Measurements from ENCODE around the gene AIG1.
"Not testable (repeated sequence)": the region's sequence is repeated elsewhere in the genome, so short reads cannot be mapped to it uniquely, and the experiment has no call there.

Gene AIG1

DNA sequence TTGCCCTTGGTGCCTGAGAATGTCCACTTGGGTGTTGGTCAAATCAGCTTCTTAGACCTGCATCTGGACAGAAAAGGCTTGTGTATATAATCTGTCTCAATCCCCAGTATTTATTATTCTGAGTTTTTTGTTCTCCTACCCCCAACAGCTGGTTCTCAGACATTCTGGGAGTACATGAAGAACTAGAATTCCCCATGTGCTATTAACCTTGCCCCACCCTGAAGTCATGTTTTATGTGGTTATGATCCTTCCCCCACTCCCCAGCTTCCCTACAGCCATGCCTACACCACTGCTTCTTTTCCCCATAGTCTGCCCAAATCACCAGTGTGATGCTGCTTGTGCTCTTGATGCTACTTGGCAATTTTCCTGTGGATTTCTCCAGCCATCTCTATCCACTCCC is 232.8 kb downstream of the AIG1 start:
- no peak for DNase-seq

DNA sequence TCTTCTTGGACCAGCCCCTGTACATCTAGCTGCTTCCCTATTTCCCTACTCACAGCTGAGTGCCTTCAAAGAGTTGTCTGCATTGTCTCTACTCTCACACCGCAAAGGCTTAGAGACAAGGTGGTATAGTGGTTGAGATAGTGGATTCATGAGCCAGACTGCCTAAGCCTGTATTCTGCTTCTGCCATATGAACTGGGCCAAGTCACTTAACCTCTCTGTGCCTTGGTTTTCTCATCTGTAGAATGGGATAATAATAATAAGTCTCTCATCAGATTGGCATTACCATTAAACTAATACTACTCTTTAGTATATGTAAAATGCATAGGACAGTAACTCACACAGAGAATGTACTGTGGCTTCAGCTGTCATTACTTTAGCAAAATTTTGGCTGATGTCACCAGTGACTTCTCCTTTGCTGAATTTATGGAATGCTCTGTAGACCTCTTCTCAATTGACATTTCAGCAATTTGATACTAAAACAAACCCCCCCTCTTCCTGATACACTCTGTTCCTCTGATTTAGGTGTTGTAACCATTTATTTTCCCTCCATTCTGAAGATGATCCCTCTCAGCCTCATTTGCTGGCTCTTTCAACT is 233.7 kb downstream of the AIG1 start:
- no peak for DNase-seq

DNA sequence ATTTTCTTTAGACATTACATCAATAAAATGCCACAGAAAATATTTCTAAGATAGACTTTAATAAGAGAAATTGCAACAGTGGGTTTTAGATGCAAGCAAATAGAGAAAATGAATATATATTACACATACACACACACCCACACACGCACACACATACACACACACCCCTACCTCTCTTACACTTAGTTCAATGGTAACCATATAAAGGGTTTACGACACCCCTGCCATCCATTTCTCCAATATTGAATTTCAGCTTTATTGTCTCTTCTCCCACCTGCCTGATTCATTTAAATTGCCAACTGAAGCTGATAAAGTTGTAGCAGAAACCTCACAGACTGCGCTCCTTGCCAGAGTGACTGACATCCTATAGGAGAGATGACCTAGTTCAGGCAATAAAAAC is 235.2 kb downstream of the AIG1 start:
- no peak for DNase-seq

DNA sequence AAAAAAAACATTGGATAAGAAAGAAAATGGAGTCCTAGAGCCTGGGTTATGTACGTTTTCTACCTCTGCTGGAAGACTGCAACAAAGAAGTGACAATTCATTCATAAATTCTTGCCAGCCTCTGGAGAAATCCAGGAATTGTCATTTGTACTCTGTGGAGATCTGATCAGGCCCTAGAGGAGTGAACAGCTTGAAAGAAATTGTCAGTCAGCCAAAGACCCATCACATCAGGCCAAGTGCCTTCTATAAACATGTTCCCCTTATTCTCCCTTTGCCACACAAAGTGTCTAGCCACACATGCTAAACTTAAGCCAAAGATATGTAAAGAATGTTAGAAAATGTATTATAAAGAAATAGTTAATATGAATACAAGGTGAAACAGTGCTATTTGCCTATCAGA is 237.4 kb downstream of the AIG1 start:
- DNase-seq: no peak

DNA sequence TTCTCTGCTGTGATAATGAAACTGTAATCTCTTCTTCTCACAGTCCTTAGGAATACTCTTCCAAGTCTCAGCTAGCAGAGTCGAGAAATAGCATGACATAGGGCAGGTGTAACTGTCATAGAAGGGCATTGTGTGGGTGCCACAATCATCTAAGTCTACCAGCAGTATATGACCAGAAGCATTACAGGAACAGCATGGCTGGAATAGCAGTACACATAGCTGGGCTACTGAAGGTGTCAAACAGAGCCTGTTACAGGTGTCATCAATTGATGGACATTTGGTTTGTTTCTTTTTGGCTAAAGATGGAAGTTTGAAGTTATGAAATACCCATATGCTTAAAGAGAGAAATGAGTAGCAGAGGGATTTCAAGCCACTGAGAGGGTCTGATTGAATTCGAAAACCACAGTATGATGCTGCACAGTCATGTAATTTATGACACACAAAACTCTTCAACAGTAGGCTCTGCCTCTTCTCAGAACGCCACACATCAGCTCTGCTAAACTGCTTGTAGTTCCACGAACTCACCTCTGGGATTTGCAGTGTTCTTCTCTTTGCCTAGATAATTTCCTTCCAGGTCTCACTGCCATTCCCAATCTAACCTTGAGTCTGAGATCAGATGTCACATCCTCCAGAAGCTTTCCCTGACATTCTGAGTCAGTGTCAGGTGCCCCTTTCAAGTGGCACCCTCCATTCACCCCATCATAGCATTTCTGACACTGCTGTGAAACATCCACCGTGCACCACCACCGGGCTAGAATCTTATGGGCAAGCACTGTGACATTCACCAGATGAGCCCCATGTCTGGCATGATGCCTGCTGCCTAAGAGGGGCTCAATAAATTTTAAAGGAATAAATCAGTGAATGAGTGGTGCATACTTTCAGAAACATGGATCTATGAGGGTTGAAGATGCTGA is 238.8 kb downstream of the AIG1 start:
- DNase-seq: no peak

DNA sequence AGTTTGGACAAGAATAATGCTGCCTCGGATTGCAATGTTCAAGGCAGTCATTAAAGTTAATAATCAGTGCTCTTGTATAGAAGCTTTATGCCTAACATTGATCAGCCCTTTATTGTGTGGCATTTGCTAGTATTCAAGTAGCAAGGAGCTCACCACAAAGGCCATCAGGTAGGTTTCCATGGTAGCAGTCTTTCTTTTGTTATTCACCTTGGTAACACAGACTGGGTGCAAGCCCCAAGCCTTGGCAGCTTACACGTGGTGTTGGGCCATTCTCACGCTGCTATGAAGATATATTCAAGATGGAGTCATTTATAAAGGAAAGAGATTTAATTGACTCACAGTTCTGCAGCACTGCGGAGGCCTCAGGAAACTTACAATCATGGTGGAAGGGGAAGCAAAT is 240.5 kb downstream of the AIG1 start:
- DNase-seq: no peak

DNA sequence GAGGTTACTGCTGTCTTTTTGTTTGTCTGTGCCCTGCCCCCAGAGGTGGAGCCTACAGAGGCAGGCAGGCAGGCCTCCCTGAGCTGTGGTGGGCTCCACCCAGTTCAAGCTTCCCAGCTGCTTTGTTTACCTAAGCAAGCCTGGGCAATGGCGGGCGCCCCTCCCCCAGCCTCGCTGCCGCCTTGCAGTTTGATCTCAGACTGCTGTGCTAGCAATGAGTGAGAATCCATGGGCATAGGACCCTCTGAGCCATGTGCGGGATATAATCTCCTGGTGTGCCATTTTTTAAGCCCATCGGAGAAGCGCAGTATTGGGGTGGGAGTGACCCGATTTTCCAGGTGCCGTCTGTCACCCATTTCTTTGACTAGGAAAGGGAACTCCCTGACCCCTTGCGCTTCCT is 247.1 kb downstream of the AIG1 start:
- DNase-seq: not testable (repeated sequence)

DNA sequence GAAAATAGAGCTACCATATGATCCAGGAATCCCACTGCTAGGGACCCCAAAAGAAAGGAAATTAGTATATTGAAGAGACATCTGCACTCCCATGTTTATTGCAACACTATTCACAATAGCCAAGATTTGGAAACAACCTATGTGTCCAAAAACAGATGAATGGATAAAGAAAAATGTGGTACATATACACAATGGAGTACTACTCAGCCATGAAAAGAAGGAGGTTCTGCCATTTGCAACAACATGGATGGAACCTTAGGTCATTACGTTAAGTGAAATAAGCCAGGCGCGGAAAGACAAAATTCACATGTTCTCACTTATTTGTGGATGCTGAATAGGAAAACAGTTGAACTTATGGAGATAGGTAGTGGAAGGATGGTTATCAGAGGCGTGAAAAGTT is 252.5 kb downstream of the AIG1 start:
- DNase-seq: no peak

DNA sequence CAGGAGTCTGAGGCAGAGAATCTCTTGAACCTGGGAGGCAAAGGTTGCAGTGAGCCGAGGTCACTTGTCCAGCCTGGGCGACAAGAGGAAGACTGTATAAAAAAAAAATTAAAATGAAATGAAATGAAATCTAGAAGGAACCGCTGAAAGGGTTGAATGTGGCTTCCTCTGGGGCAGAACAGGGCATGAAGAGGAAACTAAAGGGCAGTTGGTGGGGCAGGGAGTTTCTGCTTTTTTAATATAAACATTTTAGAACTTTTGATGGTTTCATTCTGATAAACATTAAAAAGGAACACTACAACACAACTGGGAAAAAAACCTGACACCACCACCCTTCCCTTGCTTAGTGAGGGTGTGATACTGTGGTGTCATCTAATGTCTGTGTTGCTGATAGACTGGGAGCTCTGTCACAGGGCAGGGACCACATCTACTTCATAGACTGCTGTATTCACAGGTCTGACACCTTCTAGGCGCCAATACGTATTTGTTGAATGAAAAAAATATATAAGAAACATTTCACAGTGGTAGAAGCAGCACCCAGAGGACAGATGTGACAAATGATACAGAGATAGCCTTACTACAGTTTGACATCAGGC is 260.9 kb downstream of the AIG1 start:
- no peak for DNase-seq

DNA sequence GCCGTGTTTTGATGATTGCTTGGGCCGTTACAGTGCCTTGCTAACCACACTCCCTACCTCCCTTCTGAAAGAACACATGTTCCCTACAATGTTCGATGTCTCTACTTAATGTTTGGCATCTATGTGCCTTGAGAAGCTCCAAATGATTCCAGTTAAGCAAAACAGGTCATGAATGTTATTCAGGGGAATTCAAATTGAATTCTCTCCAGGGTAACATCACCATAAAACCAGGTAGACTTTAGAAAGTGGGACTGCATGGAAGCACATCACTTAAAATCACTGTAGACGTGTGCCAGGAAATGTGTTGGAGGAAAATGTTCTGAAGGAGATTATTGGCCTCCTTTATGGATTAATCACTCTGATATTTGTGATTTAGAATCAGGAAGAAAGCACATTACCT is 261.7 kb downstream of the AIG1 start:
- no peak for DNase-seq

DNA sequence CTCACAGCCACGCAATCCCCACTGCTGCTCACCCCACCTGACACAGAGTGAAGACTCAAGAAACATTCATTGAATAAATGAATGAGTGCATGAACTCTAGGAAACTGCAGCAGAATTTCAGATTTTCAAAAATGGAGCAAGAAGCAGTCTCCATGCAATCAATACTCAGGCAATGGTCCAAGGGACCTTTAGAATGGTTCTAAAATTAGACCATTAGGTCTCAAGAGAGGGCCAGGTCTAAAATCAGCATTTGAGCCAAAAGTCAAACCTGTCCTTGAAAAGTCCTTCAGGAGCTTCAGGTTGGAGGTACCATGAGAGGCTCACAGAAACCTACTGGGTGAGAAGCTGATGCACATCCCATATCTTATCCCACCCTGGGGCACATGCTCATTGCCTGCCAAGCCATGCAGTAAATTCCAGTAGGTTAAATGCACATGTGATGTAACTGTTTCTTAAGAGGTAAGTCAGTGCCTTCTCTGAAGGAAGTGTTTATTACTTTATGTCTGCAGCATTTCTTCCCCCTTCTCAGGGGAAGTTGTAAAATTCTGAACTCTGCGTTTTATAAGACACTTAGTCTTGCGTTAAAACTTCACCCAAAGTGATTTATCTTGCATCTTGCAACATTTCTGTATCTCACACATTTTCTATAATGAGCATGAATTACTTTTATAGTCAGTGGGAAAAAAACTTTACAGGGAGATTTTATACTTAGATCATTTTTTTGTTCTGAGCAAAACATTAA is 263.2 kb downstream of the AIG1 start:
- DNase-seq: no peak

DNA sequence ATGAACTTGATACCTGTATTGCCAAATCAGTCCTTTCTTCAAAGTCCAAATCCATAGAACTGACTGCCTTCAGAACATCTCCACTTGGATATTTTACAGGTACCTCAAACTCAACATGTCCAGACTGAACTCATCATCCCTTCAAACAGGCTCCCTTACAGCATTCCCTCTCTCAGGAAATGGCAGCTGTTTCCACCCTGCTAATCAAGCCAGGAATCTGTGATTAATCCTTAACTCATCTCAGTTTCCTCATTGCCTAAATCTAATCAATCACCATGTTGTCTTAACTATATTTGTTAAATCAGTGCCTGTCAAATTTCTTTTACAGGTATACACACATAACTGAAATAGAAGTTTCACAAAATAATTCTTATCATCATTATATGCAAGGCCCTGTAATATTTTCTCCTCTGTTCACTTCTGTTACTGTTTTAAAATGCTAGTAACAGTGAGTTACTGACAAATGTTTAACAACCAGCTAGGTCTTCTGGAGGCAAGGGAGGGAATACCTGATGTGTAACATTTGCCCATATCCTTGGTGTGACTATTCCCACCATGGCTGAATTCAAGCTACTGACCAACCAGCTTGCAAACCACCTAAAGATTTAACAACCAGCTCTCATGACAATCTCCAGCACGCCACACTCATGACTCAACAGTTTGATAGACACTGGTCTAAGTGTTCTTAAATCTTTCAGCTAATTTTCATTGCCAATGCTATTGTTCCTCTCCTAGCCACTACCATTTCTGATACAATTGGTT is 264.9 kb downstream of the AIG1 start:
- DNase-seq: no peak

DNA sequence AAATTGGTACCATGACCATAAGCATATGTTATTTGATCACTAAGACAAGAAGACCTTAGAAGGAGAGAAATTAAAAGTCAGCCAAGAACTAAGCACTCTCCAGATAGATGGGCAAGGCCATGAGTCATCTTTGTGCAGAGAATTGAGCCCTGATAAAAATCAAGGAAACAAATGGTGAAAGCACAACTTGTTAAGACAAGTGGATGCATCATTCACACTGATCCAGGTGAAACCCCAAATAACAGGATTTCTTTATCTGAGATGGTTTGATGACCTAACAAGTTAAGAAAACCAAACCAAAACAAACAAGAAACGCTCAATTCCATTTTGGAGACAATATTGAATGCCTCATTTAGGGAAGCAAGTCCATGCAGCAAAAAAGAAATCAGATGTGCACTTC is 268.2 kb downstream of the AIG1 start:
- no peak for DNase-seq

DNA sequence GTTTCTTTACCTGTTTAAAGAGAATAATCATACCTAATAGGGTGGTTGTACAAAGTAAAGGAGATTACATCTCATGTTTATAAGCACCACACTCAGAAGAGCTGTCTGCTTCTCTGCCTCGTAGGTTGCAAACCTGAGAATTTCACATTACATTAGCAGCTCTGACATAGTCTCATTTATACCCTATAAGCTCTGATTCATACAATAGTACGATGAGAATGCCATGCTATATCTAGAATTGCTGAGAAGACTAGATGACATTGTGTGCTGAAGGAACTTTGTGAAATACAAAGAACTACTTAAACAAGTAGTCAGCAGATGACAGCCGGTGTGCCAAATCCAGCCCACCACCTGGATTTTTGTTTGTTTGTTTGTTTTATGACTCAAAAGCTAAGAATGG is 268.6 kb downstream of the AIG1 start:
- DNase-seq: no peak

DNA sequence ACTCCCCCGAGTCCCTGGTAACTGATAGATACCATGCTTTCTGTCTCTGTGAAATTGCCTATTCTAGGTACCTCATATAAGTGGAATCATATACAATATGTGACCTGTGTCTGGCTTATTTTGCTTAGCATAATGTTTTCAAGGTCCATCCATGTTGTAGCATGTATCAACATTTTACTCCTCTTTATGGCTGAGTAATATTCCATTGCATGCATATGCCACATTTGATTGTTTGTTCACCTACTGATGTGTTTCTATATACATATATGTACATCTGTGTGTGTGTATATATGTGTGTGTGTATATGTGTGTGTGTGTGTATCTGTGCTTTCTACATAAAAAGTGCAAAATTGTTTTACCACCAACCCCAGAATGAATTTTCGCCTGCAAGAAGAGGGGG is 270.7 kb downstream of the AIG1 start:
- DNase-seq: no peak

DNA sequence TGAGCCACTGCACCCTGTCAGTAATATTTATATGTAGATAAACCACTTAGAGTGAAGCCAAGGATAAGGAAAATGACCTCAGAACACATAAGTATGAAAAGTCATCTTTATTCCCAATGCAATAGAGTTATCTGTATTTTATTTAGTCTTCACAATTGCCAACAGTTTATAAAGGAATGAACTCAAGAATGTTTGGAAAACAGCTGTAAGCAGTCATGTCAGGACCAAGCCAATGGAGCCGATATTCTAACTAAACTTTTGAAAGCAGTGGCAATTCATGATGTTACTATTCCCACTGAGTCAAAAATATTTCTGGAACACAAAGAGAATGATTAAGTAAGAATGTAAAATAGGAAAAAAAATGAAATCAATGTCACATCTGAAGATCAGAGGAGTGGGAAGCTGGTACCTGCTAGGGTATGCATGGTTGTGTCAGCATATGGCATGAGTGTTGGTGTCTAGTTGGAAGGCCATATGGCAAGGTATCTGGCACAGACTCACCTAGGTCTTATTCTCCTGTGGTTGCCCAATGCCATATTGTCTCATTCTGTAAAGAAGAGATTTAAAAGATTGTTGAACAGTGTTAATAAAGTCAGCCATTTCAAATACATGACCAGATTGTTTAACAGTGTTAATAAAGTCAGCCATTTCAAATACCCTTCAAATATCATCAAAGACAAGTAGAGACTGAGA is 271.6 kb downstream of the AIG1 start:
- DNase-seq: no peak

DNA sequence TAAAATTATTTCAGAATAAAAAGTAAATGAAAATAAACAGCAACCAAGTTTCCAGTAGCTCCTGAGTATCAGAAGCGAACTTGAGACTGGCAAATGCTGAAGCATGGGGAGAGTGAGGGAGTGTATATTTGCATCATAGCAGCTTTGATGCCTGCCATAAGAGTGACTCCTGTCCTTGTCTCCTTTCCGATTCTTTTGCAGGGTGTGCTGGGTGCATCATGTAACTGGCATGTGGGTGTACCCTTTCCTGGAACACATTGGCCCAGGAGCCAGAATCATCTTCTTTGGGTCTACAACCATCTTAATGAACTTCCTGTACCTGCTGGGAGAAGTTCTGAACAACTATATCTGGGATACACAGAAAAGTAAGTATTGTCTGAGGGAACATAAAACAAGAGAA is 272.4 kb downstream of the AIG1 start:
- no peak for DNase-seq

DNA sequence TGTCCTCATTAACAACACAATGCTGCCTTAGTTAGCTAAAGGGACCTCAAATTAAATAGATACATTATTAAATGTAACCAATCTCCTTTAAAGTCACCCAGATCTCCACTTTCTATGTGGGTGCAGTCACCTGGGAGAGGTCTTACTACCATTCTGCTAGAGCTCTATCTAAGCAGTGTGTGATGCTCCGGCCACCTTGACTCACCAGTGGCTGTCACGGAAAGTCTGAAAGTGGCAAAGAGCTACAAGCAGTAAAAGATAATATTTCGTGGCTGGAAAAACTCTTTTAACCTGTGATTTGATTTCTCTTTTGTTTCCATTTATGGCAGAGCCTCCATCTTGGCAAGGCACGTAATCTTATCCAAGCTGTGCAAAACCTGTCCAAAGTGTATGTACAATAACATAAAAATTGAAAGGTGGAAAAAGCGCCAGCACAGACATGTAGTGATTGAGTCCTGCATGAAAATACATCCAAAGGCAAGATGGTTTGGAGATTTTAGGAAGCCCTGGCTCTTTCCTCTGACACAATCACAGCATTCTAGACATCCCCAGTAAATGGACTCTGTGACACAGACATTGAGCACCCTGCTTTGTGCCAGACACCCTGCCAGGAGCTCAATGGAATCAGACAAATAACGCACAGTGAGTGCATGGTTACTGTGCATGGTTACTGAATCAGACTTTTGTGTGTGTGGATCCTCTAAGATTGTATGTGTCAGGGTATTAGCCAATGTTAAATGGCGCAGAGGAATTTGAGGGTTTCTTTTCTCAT is 273.2 kb downstream of the AIG1 start:
- no peak for DNase-seq

DNA sequence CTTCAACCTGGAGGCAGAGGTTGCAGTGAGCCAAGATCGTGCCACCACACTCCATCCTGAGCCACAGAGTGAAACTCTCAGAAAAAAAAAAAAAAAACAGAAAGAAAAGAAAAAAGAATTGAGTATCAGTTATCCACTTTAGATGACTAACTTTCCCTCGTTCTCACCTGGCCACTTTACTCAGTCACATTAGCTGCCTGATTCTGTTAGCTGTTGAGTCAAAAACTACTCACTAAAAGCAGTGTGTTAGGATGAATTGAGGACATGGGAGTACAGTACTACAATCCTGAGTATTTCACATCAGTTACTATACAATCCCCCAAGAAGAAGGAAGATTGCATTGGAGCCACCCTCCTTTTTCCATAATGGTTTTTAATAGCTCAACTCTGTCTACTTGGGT is 275.2 kb downstream of the AIG1 start:
- DNase-seq: no peak

DNA sequence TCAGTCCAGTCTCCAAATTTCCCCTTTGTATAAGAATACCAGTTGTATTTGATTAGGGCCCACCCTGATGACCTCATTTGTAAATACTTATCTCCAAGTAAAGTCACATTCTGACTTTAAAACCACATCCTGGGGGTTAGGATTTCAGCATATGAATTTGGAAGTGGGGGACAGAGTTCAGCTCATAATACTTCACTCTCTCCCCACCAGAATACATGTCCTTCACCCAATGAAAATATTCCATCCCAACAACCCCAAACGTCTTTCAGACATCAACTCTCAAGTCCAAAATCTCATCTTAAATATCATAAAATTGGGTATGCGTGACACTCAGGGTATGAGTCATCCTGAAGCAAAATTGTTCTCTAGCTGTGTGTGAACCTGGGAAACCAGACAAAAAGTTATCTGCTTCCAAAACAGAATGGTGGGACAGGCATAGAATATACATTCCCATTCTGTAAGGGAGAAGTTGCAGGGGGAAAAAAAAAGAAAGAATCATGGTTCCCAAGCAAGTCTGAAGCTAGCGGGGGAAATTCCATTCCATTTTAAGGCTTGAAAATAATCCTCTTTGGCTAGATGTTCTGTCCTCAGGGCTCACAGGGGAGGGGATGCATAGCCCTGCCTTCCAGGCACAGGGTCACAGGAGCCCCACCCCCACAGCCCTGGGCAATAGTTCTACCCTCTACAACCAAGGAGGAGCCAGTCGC is 275.9 kb downstream of the AIG1 start:
- DNase-seq: no peak

Data from GOT3 (cell line).